ENCODE data around the gene C6orf141. TPM values are rescaled to one million over a fixed set of nuclear protein-coding genes. Genes with fewer than 3 reads are reported as not detected.

Gene C6orf141
- total and polyA plus RNA-seq, 2 of the 13 experiments (the other 11 are each of a cell fraction or from before 2014, with no cell fraction given): 0.07 TPM; not detected in 1

- TF ChIP-seq ZBTB49 (CRISPR knock-in tag; IDR thresholded peaks at IDR 0.05; ENCODE audit: borderline replicate concordance): no peak
Observed at GRCh38 chr6:49576618-49577017, 26.1 kb downstream of the C6orf141 start (continued).

GRCh38 chr6:49579649-49580048 is 29.2 kb downstream of the C6orf141 start:
- intact Hi-C loops (cut with micrococcal nuclease; ENCODE audit: unreplicated experiment) (no loop called here), in situ Hi-C loops (cut with HindIII; ENCODE audit: extremely low pct_ligation_motif_present, low pct_unique_long_range_greater_than_20kb) (no loop called here)
- H3K27me3 ChIP-seq (ENCODE audit: control insufficient read depth in 1 of 2, insufficient read depth in 2 of 2, low read length in 2 of 2): no peaks in the 10 kb centered on the region
- H3K27ac ChIP-seq (ENCODE audit: extremely low read length, insufficient read depth, low read length): no peak overlapping the region
- H3K9me3 ChIP-seq (ENCODE audit: low read length): no peaks in the 10 kb centered on the region
- no peak overlapping the region for H3K9ac ChIP-seq (ENCODE audit: insufficient read depth, low read depth, low read length)
- H3K79me2 ChIP-seq (ENCODE audit: insufficient read depth, low read length): no peaks in the 10 kb centered on the region
- no peaks in the 10 kb centered on the region for H4K20me1 ChIP-seq (ENCODE audit: insufficient read depth, low read length)
- CTCF ChIA-PET (ENCODE audit: low intra/inter-chr PET ratio, low total read pairs): no interaction called here
- no peaks in the 10 kb centered on the region for H3K4me1 ChIP-seq (ENCODE audit: insufficient read depth, low read length)
- BruUV-seq (replicated peaks): no TSS peak
- FAIRE-seq: no peak
- POLR2A ChIA-PET: no interaction called here
- TF ChIP-seq MAFK (conservative IDR thresholded peaks at IDR 0.05 in 1 of 2, IDR thresholded peaks at IDR 0.05 in 1 of 2; ENCODE audit: low read length in 2 of 2): peak; percentile 26 to 66; a peak in 3 of 4 replicates
- TF ChIP-seq ZNF10 (CRISPR knock-in tag; IDR thresholded peaks at IDR 0.05; ENCODE audit: borderline replicate concordance, low read depth): no peak
- no peak for TF ChIP-seq NFYC (CRISPR knock-in tag; IDR thresholded peaks at IDR 0.05)
- TF ChIP-seq MAFF (IDR thresholded peaks at IDR 0.05; ENCODE audit: low read depth, low read length): peak; percentile 21; the same call in 1 of the 2 replicates
- no peak for TF ChIP-seq ETV6 (CRISPR knock-in tag; conservative IDR thresholded peaks at IDR 0.05)
- H2AFZ ChIP-seq (ENCODE audit: low read length): no peak overlapping the region
- no peak overlapping the region for H3K4me2 ChIP-seq (ENCODE audit: low read depth, low read length)
- no peak for ATAC-seq
- no peak for DNase-seq (ENCODE audit: low spot score)
- H3K36me3 ChIP-seq (replicated peaks in 1 of 2; ENCODE audit: control insufficient read depth in 1 of 2, insufficient read depth in 2 of 2, low read length in 2 of 2): no peaks in the 10 kb centered on the region
- no peak overlapping the region for H3K4me3 ChIP-seq (replicated peaks in 1 of 3; ENCODE audit: insufficient read depth in 1 of 3, low read depth in 2 of 3, low read length in 3 of 3)

Data from HepG2 (cell line).